Tibial nerve (tissue), 4 donors: Measurements from ENCODE around the gene PERP. TPM values are rescaled to one million over a fixed set of nuclear protein-coding genes. Genes with fewer than 3 reads are reported as not detected.
"Not testable (repeated sequence)": the region's sequence is repeated elsewhere in the genome, so short reads cannot be mapped to it uniquely, and the experiment has no call there.

ENCODE experiments used
- DNase-seq, 2 donors: peaks; one replicate each; pipeline ENCODE4 v3.0.0-alpha.2; 2019; ENCODE audit warnings: low spot score in 2 of 2
- H3K27ac ChIP-seq, 4 donors: fragments of 200-600 bp; sonication (generic) in 3 of 4; one replicate each; pipeline ENCODE4 v1.5.1; 2017 to 2019; ENCODE audit warnings: mild to moderate bottlenecking in 1 of 4
- H3K27me3 ChIP-seq, 2 donors: fragments of 200-600 bp; sonication (generic) in 1 of 2; one replicate each; pipeline versions ENCODE4 v1.5.1 to v1.6.0; 2017 to 2019
- H3K36me3 ChIP-seq, 3 donors: fragments of 200-600 bp; sonication (generic); one replicate each; pipeline ENCODE4 v1.5.1; 2018 to 2019
- H3K4me1 ChIP-seq, 4 donors: fragments of 200-600 bp; sonication (generic) in 3 of 4; one replicate each; pipeline ENCODE4 v1.5.1; 2017 to 2019
- H3K4me3 ChIP-seq, 4 donors: fragments of 200-600 bp; sonication (generic) in 3 of 4; one replicate each; pipeline ENCODE4 v1.5.1; 2017 to 2019; ENCODE audit warnings: mild to moderate bottlenecking in 1 of 4, moderate library complexity in 1 of 4
- H3K9me3 ChIP-seq, 4 donors: fragments of 200-600 bp; sonication (generic) in 3 of 4; one replicate each; pipeline ENCODE4 v1.5.1; 2017 to 2019
- EP300 ChIP-seq, 2 donors: sonication (generic); formaldehyde crosslinking; IDR thresholded peaks; one replicate each; pipeline ENCODE4 v1.6.1; 2017; ENCODE audit warnings: antibody characterized with exemption in 2 of 2, mild to moderate bottlenecking in 1 of 2
- POLR2A ChIP-seq, 2 donors: fragments of 450-650 bp; IDR thresholded peaks; one replicate each; pipeline ENCODE4 v1.6.1; 2017; ENCODE audit warnings: antibody characterized with exemption in 2 of 2, mild to moderate bottlenecking in 2 of 2, moderate library complexity in 2 of 2
- WGBS, 2 donors: methylation state at CpG; one replicate each; pipeline ENCODE4 v1.1.5; 2018; 5-methylcytosine and 5-hydroxymethylcytosine counted together
- total RNA-seq, 4 donors: library from RNA; depleted of rRNA; stranded (reverse); fragments of >200 nt; gene quantifications; one replicate each; pipeline ENCODE4 v1.1.0, GENCODE V29; 2016
- TF ChIP-seq, protein P1 (sequence below), 5 experiments: fragments of 200-600 bp in 3 of 5; fragments of 450-650 bp in 2 of 5; sonication (generic) in 3 of 5; IDR thresholded peaks; one replicate each; pipeline ENCODE4 v1.5.1; 2016 to 2019; ENCODE audit warnings: antibody characterized with exemption in 5 of 5, mild to moderate bottlenecking in 3 of 5, moderate library complexity in 2 of 5

The PERP gene
- total RNA-seq, 4 donors from 2014 or later = 15.3 to 29.1 (median 27.7) TPM

DNA sequence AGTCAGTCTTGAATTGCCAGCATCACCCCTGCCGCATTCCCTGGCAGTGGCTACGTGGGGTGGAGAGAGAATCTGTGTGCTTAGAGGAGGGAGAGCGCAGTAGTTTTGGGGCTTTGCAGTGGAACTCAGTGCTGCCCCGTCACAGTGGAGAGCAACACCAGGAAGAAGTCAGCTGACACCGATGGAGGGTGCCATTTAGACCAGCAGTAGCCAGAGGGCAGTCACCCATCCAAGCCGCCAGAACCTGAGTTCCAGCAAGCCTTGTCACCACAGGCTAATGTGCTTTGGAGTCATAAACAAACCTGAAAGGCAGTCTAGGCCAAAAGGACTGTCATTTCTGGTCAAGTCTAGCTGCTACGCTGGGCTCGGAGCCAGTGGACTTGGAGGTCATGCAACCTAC lies 22.0 kb upstream of the PERP start:
- Histone ChIP-seq H3K27me3 (no peaks in the 10 kb centered on the region), H3K9me3 (no peaks in the 10 kb centered on the region), H3K36me3 (no peaks in the 10 kb centered on the region), H3K4me1 (no peaks in the 10 kb centered on the region), H3K4me3 (no peak overlapping the region), H3K27ac (no peak overlapping the region)
- 90 to 95% methylated on average over 8 of the region's 8 CpGs for WGBS, 2 donors
- no peak for DNase-seq
- no peak for TF ChIP-seq POLR2A (IDR thresholded peaks at IDR 0.05)
- TF ChIP-seq, protein P1, sequence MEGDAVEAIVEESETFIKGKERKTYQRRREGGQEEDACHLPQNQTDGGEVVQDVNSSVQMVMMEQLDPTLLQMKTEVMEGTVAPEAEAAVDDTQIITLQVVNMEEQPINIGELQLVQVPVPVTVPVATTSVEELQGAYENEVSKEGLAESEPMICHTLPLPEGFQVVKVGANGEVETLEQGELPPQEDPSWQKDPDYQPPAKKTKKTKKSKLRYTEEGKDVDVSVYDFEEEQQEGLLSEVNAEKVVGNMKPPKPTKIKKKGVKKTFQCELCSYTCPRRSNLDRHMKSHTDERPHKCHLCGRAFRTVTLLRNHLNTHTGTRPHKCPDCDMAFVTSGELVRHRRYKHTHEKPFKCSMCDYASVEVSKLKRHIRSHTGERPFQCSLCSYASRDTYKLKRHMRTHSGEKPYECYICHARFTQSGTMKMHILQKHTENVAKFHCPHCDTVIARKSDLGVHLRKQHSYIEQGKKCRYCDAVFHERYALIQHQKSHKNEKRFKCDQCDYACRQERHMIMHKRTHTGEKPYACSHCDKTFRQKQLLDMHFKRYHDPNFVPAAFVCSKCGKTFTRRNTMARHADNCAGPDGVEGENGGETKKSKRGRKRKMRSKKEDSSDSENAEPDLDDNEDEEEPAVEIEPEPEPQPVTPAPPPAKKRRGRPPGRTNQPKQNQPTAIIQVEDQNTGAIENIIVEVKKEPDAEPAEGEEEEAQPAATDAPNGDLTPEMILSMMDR (IDR thresholded peaks at IDR 0.05) = no peak
- TF ChIP-seq EP300 (IDR thresholded peaks at IDR 0.05) = no peak

DNA sequence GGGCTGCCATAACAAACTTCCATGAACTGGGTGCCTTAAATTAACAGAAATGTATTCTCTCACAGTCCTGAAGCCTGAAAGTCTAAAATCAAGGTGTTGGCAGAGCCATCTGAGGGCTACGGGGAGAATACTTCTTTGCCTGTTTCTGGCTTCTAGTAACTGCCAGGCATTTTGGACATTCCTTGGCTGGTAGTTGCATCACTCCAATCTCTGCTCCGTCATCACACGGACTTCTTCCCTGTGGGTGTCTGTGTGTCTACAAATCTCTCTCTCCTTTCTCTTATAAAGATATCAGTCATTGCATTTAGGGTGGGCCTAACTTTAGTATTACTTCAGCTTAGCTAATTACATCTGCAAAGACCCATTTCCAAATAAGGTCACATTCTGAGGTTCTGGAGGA lies 20.9 kb upstream of the PERP start:
- H3K4me1 ChIP-seq = no peaks in the 10 kb centered on the region
- DNase-seq = no peak
- no peaks in the 10 kb centered on the region for H3K9me3 ChIP-seq
- TF ChIP-seq, protein P1 (IDR thresholded peaks at IDR 0.05) = no peak
- TF ChIP-seq POLR2A (IDR thresholded peaks at IDR 0.05) (no peak), EP300 (IDR thresholded peaks at IDR 0.05) (no peak)
- no peak overlapping the region for H3K4me3 ChIP-seq
- H3K27ac ChIP-seq = no peak overlapping the region
- no peaks in the 10 kb centered on the region for H3K36me3 ChIP-seq
- no peaks in the 10 kb centered on the region for H3K27me3 ChIP-seq
- 94% methylated on average over 3 of the region's 3 CpGs for WGBS, 2 donors

DNA sequence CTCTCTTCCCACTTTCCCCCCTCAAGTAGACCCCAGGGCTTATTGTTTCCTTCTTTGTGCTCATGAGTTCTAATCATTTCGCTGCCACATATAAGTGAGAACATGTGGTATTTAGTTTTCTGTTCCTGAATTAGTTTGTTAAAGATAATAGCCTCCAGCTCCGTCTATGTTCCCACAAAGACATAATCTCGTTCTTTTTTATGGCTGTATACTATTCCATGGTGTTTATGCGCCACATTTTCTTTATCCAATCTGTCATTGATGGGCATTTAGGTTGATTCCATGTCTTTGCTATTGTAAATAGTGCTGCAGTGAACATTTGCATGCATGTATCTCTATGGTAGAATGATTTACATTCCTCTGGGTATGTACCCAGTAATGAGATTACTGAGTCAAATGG lies 16.9 kb upstream of the PERP start:
- TF ChIP-seq POLR2A (IDR thresholded peaks at IDR 0.05) (no peak), EP300 (IDR thresholded peaks at IDR 0.05) (no peak)
- TF ChIP-seq, protein P1 (IDR thresholded peaks at IDR 0.05) = no peak
- DNase-seq = no peak
- Histone ChIP-seq H3K4me1 (no peaks in the 10 kb centered on the region), H3K27me3 (no peaks in the 10 kb centered on the region), H3K27ac (no peak overlapping the region), H3K4me3 (no peak overlapping the region), H3K36me3 (no peaks in the 10 kb centered on the region), H3K9me3 (no peaks in the 10 kb centered on the region)
- WGBS, 2 donors = 82 to 94% methylated on average over 4 of the region's 4 CpGs

DNA sequence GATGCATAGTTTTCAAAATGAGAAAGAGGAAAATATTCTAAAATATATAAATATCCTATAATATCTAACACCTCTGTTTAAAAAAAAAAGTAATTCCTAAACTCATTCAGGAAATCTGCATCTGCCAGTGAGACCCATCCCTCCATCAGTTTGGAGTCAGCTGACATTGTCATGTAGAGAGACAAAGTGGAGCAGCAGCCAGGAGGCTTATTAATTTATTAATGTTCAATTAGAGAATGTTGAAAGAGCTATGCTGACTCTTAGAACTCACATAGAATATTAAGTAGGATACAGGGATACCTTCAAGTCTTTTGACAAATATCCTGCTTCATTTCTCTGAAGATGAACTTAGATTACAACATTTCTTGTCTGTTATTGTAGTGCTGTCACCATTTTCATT lies 12.8 kb upstream of the PERP start:
- H3K27ac ChIP-seq = no peak overlapping the region
- no peaks in the 10 kb centered on the region for H3K36me3 ChIP-seq
- peaks cover 0 to 7% of the 10 kb centered on the region in 2 donors for H3K27me3 ChIP-seq
- TF ChIP-seq, protein P1 (IDR thresholded peaks at IDR 0.05) = no peak
- TF ChIP-seq POLR2A (IDR thresholded peaks at IDR 0.05) (no peak), EP300 (IDR thresholded peaks at IDR 0.05) (no peak)
- DNase-seq = no peak
- H3K4me1 ChIP-seq = peaks cover 0 to 5% (median 0%) of the 10 kb centered on the region in 4 donors
- H3K4me3 ChIP-seq = no peak overlapping the region
- H3K9me3 ChIP-seq = no peaks in the 10 kb centered on the region

DNA sequence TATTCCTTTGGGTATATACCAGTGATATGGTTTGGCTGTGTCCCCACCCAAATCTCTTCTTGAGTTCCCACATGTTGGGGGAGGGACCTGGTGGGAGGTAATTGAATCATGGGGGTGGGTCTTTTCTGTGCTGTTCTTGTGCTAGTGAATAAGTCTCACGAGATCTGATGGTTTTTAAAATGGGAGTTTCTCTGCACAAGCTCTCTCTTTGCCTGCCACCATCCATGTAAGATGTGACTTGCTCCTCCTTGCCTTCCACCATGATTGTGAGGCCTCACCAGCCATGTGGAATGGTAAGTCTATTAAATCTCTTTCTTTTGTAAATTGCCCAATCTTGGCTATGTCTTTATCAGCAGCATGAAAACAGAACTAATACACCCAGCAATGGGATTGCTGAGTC lies 12.0 kb upstream of the PERP start:
- not testable (repeated sequence) for H3K4me3 ChIP-seq, H3K9me3 ChIP-seq, H3K4me1 ChIP-seq, H3K36me3 ChIP-seq, H3K27ac ChIP-seq, DNase-seq
- peaks cover 0 to 12% of the 10 kb centered on the region in 2 donors for H3K27me3 ChIP-seq
- WGBS, 2 donors = 85 to 92% methylated on average over 1 of the region's 1 CpG

DNA sequence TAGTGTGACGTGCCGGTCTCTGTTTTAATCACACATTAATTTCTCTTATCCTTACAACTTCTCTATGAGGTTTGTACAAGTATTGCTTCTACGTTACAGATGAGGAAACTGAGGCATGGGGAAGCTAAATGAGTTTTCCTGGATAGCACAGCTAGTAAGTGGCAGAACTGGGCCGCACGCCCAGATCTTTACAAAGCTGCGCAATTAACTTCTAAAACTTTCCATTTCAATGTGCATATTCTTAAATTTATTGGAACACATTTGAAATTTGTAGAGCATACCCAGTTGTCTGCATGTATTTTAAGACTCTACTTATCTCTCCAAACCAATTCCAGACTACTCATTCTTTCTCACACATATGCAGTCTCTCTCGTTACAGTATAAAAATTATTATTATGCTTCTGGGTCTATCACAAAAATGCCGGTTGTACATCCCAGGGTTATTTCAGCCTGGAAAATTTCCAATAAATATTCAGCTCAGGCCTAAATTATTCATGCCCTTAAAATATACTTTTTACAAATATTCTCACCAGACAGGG lies 10.2 kb upstream of the PERP start:
- Histone ChIP-seq H3K4me1 (peaks cover 0 to 5% (median 0%) of the 10 kb centered on the region in 4 donors), H3K27ac (no peak overlapping the region), H3K36me3 (no peaks in the 10 kb centered on the region), H3K27me3 (peaks cover 0 to 12% of the 10 kb centered on the region in 2 donors), H3K4me3 (no peak overlapping the region), H3K9me3 (no peaks in the 10 kb centered on the region)
- TF ChIP-seq EP300 (IDR thresholded peaks at IDR 0.05) (no peak), POLR2A (IDR thresholded peaks at IDR 0.05) (no peak)
- TF ChIP-seq, protein P1 (IDR thresholded peaks at IDR 0.05) = no peak
- no peak for DNase-seq
- 79 to 81% methylated on average over 8 of the region's 8 CpGs for WGBS, 2 donors
